CD4-positive, alpha-beta T cell treated with Interleukin-1 beta for 1 hour (primary cell): ENCODE results near the gene CCDC146.
"Not testable (repeated sequence)": the region's sequence is repeated elsewhere in the genome, so short reads cannot be mapped to it uniquely, and the experiment has no call there.

ENCODE experiments used
- DNase-seq, 2 donors: peaks; one replicate each; pipeline ENCODE4 v3.0.0-alpha.2; 2020 to 2022

The CCDC146 gene

GRCh38 chr7:77152232-77152631 lies 29.8 kb downstream of the CCDC146 start:
- not testable (repeated sequence) for DNase-seq

GRCh38 chr7:77154917-77155464 lies 32.6 kb downstream of the CCDC146 start:
- DNase-seq = peak in 1 of 2 donors; percentile 5

GRCh38 chr7:77155601-77156377 lies 33.4 kb downstream of the CCDC146 start:
- DNase-seq = not testable (repeated sequence)

- not testable (repeated sequence) for DNase-seq
Observed at GRCh38 chr7:77157034-77157433, 34.6 kb downstream of the CCDC146 start.

- peak in 1 of 2 donors; percentile 9 for DNase-seq
Observed at GRCh38 chr7:77157446-77157845, 35.0 kb downstream of the CCDC146 start.

- DNase-seq = not testable (repeated sequence)
Observed at GRCh38 chr7:77171073-77171472, 48.7 kb downstream of the CCDC146 start.

GRCh38 chr7:77172437-77173172 lies 50.2 kb downstream of the CCDC146 start:
- not testable (repeated sequence) for DNase-seq

GRCh38 chr7:77174418-77174817 lies 52.0 kb downstream of the CCDC146 start:
- DNase-seq = not testable (repeated sequence)

GRCh38 chr7:77175274-77175800 lies 52.9 kb downstream of the CCDC146 start:
- DNase-seq = not testable (repeated sequence)

- DNase-seq = not testable (repeated sequence)
Observed at GRCh38 chr7:77177321-77177904, 55.0 kb downstream of the CCDC146 start.

GRCh38 chr7:77178024-77178423 lies 55.6 kb downstream of the CCDC146 start:
- not testable (repeated sequence) for DNase-seq

GRCh38 chr7:77181015-77181595 lies 58.7 kb downstream of the CCDC146 start:
- DNase-seq = no peak

- DNase-seq = no peak
Observed at GRCh38 chr7:77181734-77182133, 59.3 kb downstream of the CCDC146 start.

- no peak for DNase-seq
Observed at GRCh38 chr7:77182261-77182660, 59.8 kb downstream of the CCDC146 start.

- DNase-seq = no peak
Observed at GRCh38 chr7:77184463-77184862, 62.0 kb downstream of the CCDC146 start.

GRCh38 chr7:77184990-77185389 lies 62.6 kb downstream of the CCDC146 start:
- DNase-seq = no peak

GRCh38 chr7:77185866-77186265 lies 63.5 kb downstream of the CCDC146 start:
- DNase-seq = no peak

GRCh38 chr7:77188731-77189437 lies 66.5 kb downstream of the CCDC146 start:
- no peak for DNase-seq

- DNase-seq = no peak
Observed at GRCh38 chr7:77197141-77197540, 74.7 kb downstream of the CCDC146 start.

GRCh38 chr7:77199013-77199966 lies 76.9 kb downstream of the CCDC146 start, which contains the start of gene FGL2:
Gene FGL2 (minus strand): TSS chr7:77199819. CDS start chr7:77199793, 26 bp downstream.
- DNase-seq = peak; percentile 41 to 45

- no peak for DNase-seq
Observed at GRCh38 chr7:77200542-77200941, 78.1 kb downstream of the CCDC146 start.
